Astrocyte (in vitro differentiated cells and primary cell): ENCODE data around the gene SYTL3. TPM values are rescaled to one million over a fixed set of nuclear protein-coding genes. Genes with fewer than 3 reads are reported as not detected.

Experiments
- DNase-seq: peaks from one replicate; pipeline ENCODE4 v3.0.0-alpha.2; 2010; ENCODE audit warnings: low read depth
- FAIRE-seq: peaks from 2 replicates; lab custom pipeline; 2011; peaks lifted over from hg19 to GRCh38; lab: Jason Lieb, UNC
- H2AFZ ChIP-seq: 2 replicates; pipeline ENCODE4 v1.6.0; 2012; ENCODE audit warnings: low read depth, low read length, inconsistent platforms
- H3K27ac ChIP-seq: 2 replicates; pipeline ENCODE4 v1.5.1; 2011; ENCODE audit warnings: low read depth, low read length, inconsistent platforms
- H3K27me3 ChIP-seq: 2 replicates; pipeline ENCODE4 v1.6.0; 2011; ENCODE audit warnings: low read length, inconsistent platforms; ENCODE audit not compliant: insufficient read depth
- H3K36me3 ChIP-seq: 2 replicates; pipeline ENCODE4 v1.5.1; 2011; ENCODE audit warnings: low read length, inconsistent platforms; ENCODE audit not compliant: insufficient read depth
- H3K4me1 ChIP-seq: 2 replicates; pipeline ENCODE4 v1.5.1; 2011; ENCODE audit warnings: low read length, inconsistent platforms; ENCODE audit not compliant: insufficient read depth
- H3K4me2 ChIP-seq: 2 replicates; pipeline ENCODE4 v1.6.0; 2012; ENCODE audit warnings: low read length, inconsistent platforms
- H3K4me3 ChIP-seq: 2 replicates; pipeline ENCODE4 v1.5.1; 2011; ENCODE audit warnings: low read depth, mild to moderate bottlenecking, low read length, inconsistent platforms; ENCODE audit not compliant: insufficient read depth
- H3K79me2 ChIP-seq: 2 replicates; pipeline ENCODE4 v1.6.0; 2012; ENCODE audit warnings: mild to moderate bottlenecking, low read length, inconsistent platforms; ENCODE audit not compliant: insufficient read depth
- H3K9ac ChIP-seq: 2 replicates; pipeline ENCODE4 v1.6.0; 2012; ENCODE audit warnings: mild to moderate bottlenecking, low read length, inconsistent platforms
- H3K9me3 ChIP-seq: 2 replicates; pipeline ENCODE4 v1.5.1; 2012; ENCODE audit warnings: low read depth, mild to moderate bottlenecking, low read length, inconsistent platforms; ENCODE audit not compliant: insufficient read depth
- H4K20me1 ChIP-seq: 2 replicates; pipeline ENCODE4 v1.6.0; 2012; ENCODE audit warnings: low read length, inconsistent platforms; ENCODE audit not compliant: insufficient read depth
- H3K27ac Mint-ChIP-seq: one replicate; pipeline ENCODE4 v1.8.0; 2021; ENCODE audit warnings: mild to moderate bottlenecking, mixed read lengths; ENCODE audit not compliant: unreplicated experiment
- H3K27me3 Mint-ChIP-seq: one replicate; pipeline ENCODE4 v1.8.0; 2021; ENCODE audit warnings: low read depth, mixed read lengths; ENCODE audit not compliant: unreplicated experiment
- H3K36me3 Mint-ChIP-seq: one replicate; pipeline ENCODE4 v1.8.0; 2021; ENCODE audit warnings: low read depth, mixed read lengths; ENCODE audit not compliant: unreplicated experiment
- H3K4me1 Mint-ChIP-seq: one replicate; pipeline ENCODE4 v1.8.0; 2021; ENCODE audit warnings: low read depth, mixed read lengths; ENCODE audit not compliant: unreplicated experiment
- H3K4me3 Mint-ChIP-seq: one replicate; pipeline ENCODE4 v1.8.0; 2021; ENCODE audit warnings: mild to moderate bottlenecking, moderate library complexity, mixed read lengths; ENCODE audit not compliant: unreplicated experiment
- H3K9me3 Mint-ChIP-seq: one replicate; pipeline ENCODE4 v1.8.0; 2021; ENCODE audit warnings: mild to moderate bottlenecking, mixed read lengths; ENCODE audit not compliant: unreplicated experiment
- EZH2 ChIP-seq: IDR thresholded peaks from 2 replicates; pipeline ENCODE4 v1.6.1; 2012; ENCODE audit warnings: mild to moderate bottlenecking, low read length, inconsistent platforms; ENCODE audit not compliant: insufficient read depth
- total RNA-seq: library from RNA; stranded (reverse); gene quantifications from 2 replicates; pipeline ENCODE4 v1.2.1, GENCODE V29; 2021
- TF ChIP-seq, protein P1 (sequence below): IDR thresholded peaks from 2 replicates; pipeline ENCODE4 v1.5.1; 2011; ENCODE audit warnings: low read depth, mild to moderate bottlenecking, inconsistent platforms, low read length, moderate library complexity; ENCODE audit not compliant: insufficient read depth

Gene SYTL3
- total RNA-seq, 1 donor from 2014 or later, result 1.2 TPM

DNA sequence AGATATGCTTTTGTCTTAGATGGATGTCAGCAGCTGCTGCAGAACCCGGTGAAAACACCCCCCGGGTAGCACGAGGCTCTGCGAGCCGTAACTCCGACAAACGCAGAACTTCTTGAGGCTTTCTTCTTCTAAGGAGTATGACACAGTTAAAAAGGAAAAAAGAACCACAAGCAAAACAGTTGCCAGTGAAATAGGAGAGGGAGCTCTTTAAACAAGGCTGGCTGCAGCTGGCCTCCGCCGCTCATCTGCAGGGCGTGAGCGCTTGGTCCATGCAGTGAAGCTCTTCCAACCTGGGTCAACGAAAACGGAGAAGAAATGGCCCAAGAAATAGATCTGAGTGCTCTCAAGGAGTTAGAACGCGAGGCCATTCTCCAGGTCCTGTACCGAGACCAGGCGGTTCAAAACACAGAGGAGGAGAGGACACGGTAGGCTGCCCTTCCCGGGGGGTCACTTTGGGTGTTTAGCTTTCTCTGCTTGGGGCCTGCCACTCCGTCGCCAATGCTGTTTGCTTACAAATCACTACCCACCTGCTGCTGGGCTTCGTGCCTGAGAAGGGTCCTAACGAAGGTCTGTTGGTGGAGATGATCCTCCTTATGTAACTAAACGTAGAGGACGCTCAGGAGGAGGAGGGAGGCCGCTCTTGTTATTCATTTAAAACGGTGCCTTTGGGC is 13.2 kb downstream of the SYTL3 start:
- peaks cover 38% of the 10 kb centered on the region for H3K27me3 Mint-ChIP-seq
- peaks cover 3% of the 10 kb centered on the region for H3K9me3 Mint-ChIP-seq
- Histone ChIP-seq H3K4me2 (peak overlapping the region; percentile 1), H3K79me2 (no peaks in the 10 kb centered on the region), H4K20me1 (no peaks in the 10 kb centered on the region), H2AFZ (no peak overlapping the region), H3K36me3 (no peaks in the 10 kb centered on the region), H3K27ac (no peak overlapping the region), H3K27me3 (peaks cover 8% of the 10 kb centered on the region), H3K4me3 (no peak overlapping the region), H3K9me3 (no peaks in the 10 kb centered on the region), H3K4me1 (no peaks in the 10 kb centered on the region), H3K9ac (no peak overlapping the region)
- no peak for FAIRE-seq
- no peaks in the 10 kb centered on the region for H3K4me1 Mint-ChIP-seq
- TF ChIP-seq EZH2, result no peak
- TF ChIP-seq, protein P1, sequence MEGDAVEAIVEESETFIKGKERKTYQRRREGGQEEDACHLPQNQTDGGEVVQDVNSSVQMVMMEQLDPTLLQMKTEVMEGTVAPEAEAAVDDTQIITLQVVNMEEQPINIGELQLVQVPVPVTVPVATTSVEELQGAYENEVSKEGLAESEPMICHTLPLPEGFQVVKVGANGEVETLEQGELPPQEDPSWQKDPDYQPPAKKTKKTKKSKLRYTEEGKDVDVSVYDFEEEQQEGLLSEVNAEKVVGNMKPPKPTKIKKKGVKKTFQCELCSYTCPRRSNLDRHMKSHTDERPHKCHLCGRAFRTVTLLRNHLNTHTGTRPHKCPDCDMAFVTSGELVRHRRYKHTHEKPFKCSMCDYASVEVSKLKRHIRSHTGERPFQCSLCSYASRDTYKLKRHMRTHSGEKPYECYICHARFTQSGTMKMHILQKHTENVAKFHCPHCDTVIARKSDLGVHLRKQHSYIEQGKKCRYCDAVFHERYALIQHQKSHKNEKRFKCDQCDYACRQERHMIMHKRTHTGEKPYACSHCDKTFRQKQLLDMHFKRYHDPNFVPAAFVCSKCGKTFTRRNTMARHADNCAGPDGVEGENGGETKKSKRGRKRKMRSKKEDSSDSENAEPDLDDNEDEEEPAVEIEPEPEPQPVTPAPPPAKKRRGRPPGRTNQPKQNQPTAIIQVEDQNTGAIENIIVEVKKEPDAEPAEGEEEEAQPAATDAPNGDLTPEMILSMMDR, result no peak
- peaks cover 8% of the 10 kb centered on the region for H3K36me3 Mint-ChIP-seq
- H3K27ac Mint-ChIP-seq, result no peak overlapping the region
- peak; percentile 69 for DNase-seq
- H3K4me3 Mint-ChIP-seq, result no peak overlapping the region

DNA sequence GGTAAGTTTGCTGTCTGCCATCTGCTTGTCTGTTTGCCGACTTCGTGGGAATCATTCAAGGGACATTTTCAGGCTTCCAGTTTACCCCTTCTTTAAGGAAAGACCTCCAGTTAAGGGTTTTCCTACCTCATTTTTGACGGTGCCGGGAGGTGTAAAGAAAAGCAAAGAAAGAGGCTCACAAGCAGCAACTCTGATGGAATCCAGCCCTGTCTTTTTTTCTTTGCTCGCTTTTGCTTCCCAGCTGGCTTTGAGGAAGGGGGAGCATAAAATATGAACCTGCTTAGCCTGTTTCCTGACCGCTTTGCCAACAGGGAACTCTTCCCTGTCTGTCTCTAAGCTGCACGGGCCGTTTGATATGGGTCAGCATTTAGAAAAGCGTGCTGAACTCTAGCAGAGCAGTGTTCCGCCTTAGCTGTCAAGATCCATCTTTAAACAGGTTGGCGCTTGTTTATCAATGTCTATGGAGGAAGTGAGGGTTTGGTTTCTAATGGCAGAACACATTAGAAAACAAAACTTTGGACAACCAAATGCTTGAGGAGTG is 13.8 kb downstream of the SYTL3 start:
- TF ChIP-seq, protein P1, result no peak
- TF ChIP-seq EZH2, result no peak
- Histone ChIP-seq H3K9me3 (no peaks in the 10 kb centered on the region), H3K36me3 (no peaks in the 10 kb centered on the region), H3K4me1 (no peaks in the 10 kb centered on the region), H3K9ac (no peak overlapping the region), H3K4me2 (no peak overlapping the region), H3K27me3 (peaks cover 8% of the 10 kb centered on the region), H3K79me2 (no peaks in the 10 kb centered on the region), H2AFZ (no peak overlapping the region), H3K27ac (no peak overlapping the region), H4K20me1 (no peaks in the 10 kb centered on the region), H3K4me3 (no peak overlapping the region)
- Mint-ChIP-seq H3K4me1 (no peaks in the 10 kb centered on the region), H3K27ac (no peak overlapping the region), H3K4me3 (no peak overlapping the region), H3K9me3 (peaks cover 3% of the 10 kb centered on the region), H3K36me3 (peaks cover 8% of the 10 kb centered on the region), H3K27me3 (peaks cover 42% of the 10 kb centered on the region)
- no peak for FAIRE-seq
- no peak for DNase-seq

DNA sequence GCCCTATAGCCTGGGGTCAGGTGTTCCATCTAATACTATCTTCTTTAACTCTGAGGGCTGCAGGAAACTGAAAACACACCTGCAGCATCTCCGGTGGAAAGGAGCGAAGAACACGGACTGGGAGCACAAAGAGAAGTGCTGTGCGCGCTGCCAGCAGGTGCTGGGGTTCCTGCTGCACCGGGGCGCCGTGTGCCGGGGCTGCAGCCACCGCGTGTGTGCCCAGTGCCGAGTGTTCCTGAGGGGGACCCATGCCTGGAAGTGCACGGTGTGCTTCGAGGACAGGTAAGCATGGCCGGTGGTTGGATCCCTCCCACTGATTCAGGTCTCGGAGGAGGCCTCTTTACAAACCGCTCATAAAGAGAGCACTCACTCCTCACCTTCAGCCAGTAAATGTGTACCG is 15.5 kb downstream of the SYTL3 start:
- no peaks in the 10 kb centered on the region for H3K9me3 ChIP-seq
- H3K9ac ChIP-seq, result no peak overlapping the region
- H3K27me3 ChIP-seq, result peaks cover 8% of the 10 kb centered on the region
- no peak overlapping the region for H3K4me2 ChIP-seq
- H3K4me1 ChIP-seq, result peaks cover 2% of the 10 kb centered on the region
- H3K4me3 ChIP-seq, result no peak overlapping the region
- H3K4me3 Mint-ChIP-seq, result no peak overlapping the region
- H4K20me1 ChIP-seq, result no peaks in the 10 kb centered on the region
- peaks cover 45% of the 10 kb centered on the region for H3K27me3 Mint-ChIP-seq
- no peak overlapping the region for H2AFZ ChIP-seq
- peaks cover 8% of the 10 kb centered on the region for H3K36me3 Mint-ChIP-seq
- H3K9me3 Mint-ChIP-seq, result peaks cover 3% of the 10 kb centered on the region
- no peaks in the 10 kb centered on the region for H3K79me2 ChIP-seq
- FAIRE-seq (no peak), DNase-seq (no peak)
- no peak overlapping the region for H3K27ac ChIP-seq
- H3K27ac Mint-ChIP-seq, result no peak overlapping the region
- H3K36me3 ChIP-seq, result no peaks in the 10 kb centered on the region
- peaks cover 4% of the 10 kb centered on the region for H3K4me1 Mint-ChIP-seq
- TF ChIP-seq EZH2, result no peak
- TF ChIP-seq, protein P1, result no peak
